HEK293 (cell line): Measurements from ENCODE around the gene C1orf35.
A peak's percentile ranks its signal among the peaks of the same experiment; 100 is the strongest.

Source experiments
- CTCF ChIA-PET: fragments of 350-600 bp; formaldehyde crosslinking; extraction: SDS; loops from one replicate; lab custom pipeline; 2021; ENCODE audit warnings: antibody characterized with exemption; lab: Yijun Ruan, JAX
- POLR2A ChIA-PET: fragments of 300-600 bp; formaldehyde crosslinking; extraction: SDS; loops from one replicate; lab custom pipeline; 2020; ENCODE audit warnings: antibody characterized with exemption, inconsistent platforms; lab: Yijun Ruan, JAX
- H3K27ac ChIP-seq: fragments of 200-500 bp; sonication (Bioruptor generic); 2 replicates; pipeline ENCODE4 v1.5.1; 2014; ENCODE audit warnings: low read depth, low read length, control low read depth, inconsistent platforms; ENCODE audit errors: extremely low read depth
- H3K36me3 ChIP-seq, 2 experiments: fragments of 200-500 bp in 1 of 2; sonication (Bioruptor generic) in 1 of 2; 1 replicate in 1 of 2; 2 replicates in 1 of 2; pipeline ENCODE4 v1.5.1; 2014 to 2017; ENCODE audit warnings: inconsistent platforms in 2 of 2, low read length in 2 of 2; ENCODE audit not compliant: control insufficient read depth in 2 of 2, insufficient read depth in 1 of 2
- H3K4me1 ChIP-seq: fragments of 200-500 bp; sonication (Bioruptor generic); 2 replicates; pipeline ENCODE4 v1.5.1; 2014; ENCODE audit warnings: mild to moderate bottlenecking, low read length, inconsistent platforms; ENCODE audit not compliant: control insufficient read depth, insufficient read depth
- H3K4me3 ChIP-seq: 2 replicates; pipeline ENCODE4 v1.5.1; 2011; ENCODE audit warnings: low read depth, mild to moderate bottlenecking, control low read depth, low read length, moderate library complexity
- H3K9me3 ChIP-seq: fragments of 200-500 bp; sonication (Bioruptor generic); 2 replicates; pipeline ENCODE4 v1.5.1; 2014; ENCODE audit warnings: low read depth, low read length, inconsistent platforms; ENCODE audit not compliant: control insufficient read depth, insufficient read depth
- AEBP2 ChIP-seq: fragments of 450-650 bp; formaldehyde crosslinking; IDR thresholded peaks from 2 replicates; pipeline ENCODE4 v1.5.1; 2016; ENCODE audit warnings: missing biosample characterization, missing genetic modification characterization, borderline replicate concordance
- EGR2 ChIP-seq: fragments of 450-650 bp; formaldehyde crosslinking; IDR thresholded peaks from 2 replicates; pipeline ENCODE4 v1.5.1; 2016; ENCODE audit warnings: low read depth, missing biosample characterization, missing genetic modification characterization
- GLIS1 ChIP-seq: fragments of 450-650 bp; formaldehyde crosslinking; IDR thresholded peaks from 2 replicates; pipeline ENCODE4 v1.5.1; 2016; ENCODE audit warnings: missing biosample characterization, missing genetic modification characterization
- GLIS2 ChIP-seq: fragments of 450-650 bp; formaldehyde crosslinking; IDR thresholded peaks from 2 replicates; pipeline ENCODE4 v1.5.1; 2016; ENCODE audit warnings: missing biosample characterization, missing genetic modification characterization
- KLF1 ChIP-seq: fragments of 450-650 bp; formaldehyde crosslinking; IDR thresholded peaks from 2 replicates; pipeline ENCODE4 v1.5.1; 2016; ENCODE audit warnings: missing biosample characterization, missing genetic modification characterization
- OVOL3 ChIP-seq: fragments of 450-650 bp; formaldehyde crosslinking; IDR thresholded peaks from 2 replicates; pipeline ENCODE4 v1.5.1; 2016; ENCODE audit warnings: missing biosample characterization, missing genetic modification characterization
- SP7 ChIP-seq: fragments of 450-650 bp; formaldehyde crosslinking; IDR thresholded peaks from 2 replicates; pipeline ENCODE4 v1.5.1; 2016; ENCODE audit warnings: missing biosample characterization, missing genetic modification characterization
- TCF7L2 ChIP-seq: IDR thresholded peaks from 2 replicates; pipeline ENCODE4 v1.6.1; 2011; ENCODE audit warnings: low read depth, mild to moderate bottlenecking, inconsistent platforms, low read length, moderate library complexity, borderline replicate concordance
- TRIM28 ChIP-seq: IDR thresholded peaks from 2 replicates; pipeline ENCODE4 v1.6.1; 2011; ENCODE audit warnings: low read length, control low read depth, borderline replicate concordance
- WT1 ChIP-seq: fragments of 450-650 bp; formaldehyde crosslinking; IDR thresholded peaks from 2 replicates; pipeline ENCODE4 v1.5.1; 2016; ENCODE audit warnings: missing biosample characterization, missing genetic modification characterization
- ZBTB20 ChIP-seq: fragments of 450-650 bp; formaldehyde crosslinking; IDR thresholded peaks from 2 replicates; pipeline ENCODE4 v1.5.1; 2016; ENCODE audit warnings: missing biosample characterization, missing genetic modification characterization
- ZBTB26 ChIP-seq: fragments of 450-650 bp; formaldehyde crosslinking; optimal IDR thresholded peaks from 2 replicates; pipeline ENCODE3; 2016; ENCODE audit warnings: missing biosample characterization, mild to moderate bottlenecking, missing genetic modification characterization
- ZBTB44 ChIP-seq: fragments of 450-650 bp; IDR thresholded peaks from 2 replicates; pipeline ENCODE4 v1.5.1; 2018; ENCODE audit warnings: missing biosample characterization, mild to moderate bottlenecking, missing genetic modification characterization
- ZEB2 ChIP-seq: fragments of 450-650 bp; formaldehyde crosslinking; IDR thresholded peaks from 2 replicates; pipeline ENCODE4 v1.5.1; 2016; ENCODE audit warnings: missing biosample characterization, missing genetic modification characterization
- ZIC2 ChIP-seq: fragments of 450-650 bp; formaldehyde crosslinking; IDR thresholded peaks from 2 replicates; pipeline ENCODE4 v1.5.1; 2016; ENCODE audit warnings: missing biosample characterization, missing genetic modification characterization
- ZNF114 ChIP-seq: fragments of 450-650 bp; formaldehyde crosslinking; IDR thresholded peaks from 2 replicates; pipeline ENCODE4 v1.5.0; 2017; ENCODE audit warnings: missing biosample characterization, missing genetic modification characterization
- ZNF18 ChIP-seq: fragments of 450-650 bp; formaldehyde crosslinking; IDR thresholded peaks from 2 replicates; pipeline ENCODE4 v1.5.1; 2016; ENCODE audit warnings: missing biosample characterization, missing genetic modification characterization
- ZNF2 ChIP-seq: fragments of 450-650 bp; formaldehyde crosslinking; IDR thresholded peaks from 2 replicates; pipeline ENCODE4 v1.5.1; 2016; ENCODE audit warnings: missing biosample characterization, missing genetic modification characterization
- ZNF23 ChIP-seq: fragments of 450-650 bp; formaldehyde crosslinking; IDR thresholded peaks from 2 replicates; pipeline ENCODE4 v1.5.1; 2016; ENCODE audit warnings: missing biosample characterization, missing genetic modification characterization, borderline replicate concordance
- ZNF335 ChIP-seq: fragments of 450-650 bp; formaldehyde crosslinking; conservative IDR thresholded peaks from 2 replicates; pipeline ENCODE4 v1.5.1; 2016; ENCODE audit warnings: missing biosample characterization, missing genetic modification characterization
- ZNF366 ChIP-seq: fragments of 450-650 bp; formaldehyde crosslinking; conservative IDR thresholded peaks from 2 replicates; pipeline ENCODE4 v1.5.1; 2016; ENCODE audit warnings: missing biosample characterization, missing genetic modification characterization
- ZNF416 ChIP-seq: fragments of 450-650 bp; formaldehyde crosslinking; IDR thresholded peaks from 2 replicates; pipeline ENCODE4 v1.5.1; 2016; ENCODE audit warnings: missing biosample characterization, missing genetic modification characterization
- ZNF423 ChIP-seq: fragments of 450-650 bp; formaldehyde crosslinking; IDR thresholded peaks from 2 replicates; pipeline ENCODE4 v1.5.1; 2016; ENCODE audit warnings: missing biosample characterization, missing genetic modification characterization
- ZNF426 ChIP-seq: fragments of 450-650 bp; formaldehyde crosslinking; IDR thresholded peaks from 2 replicates; pipeline ENCODE4 v1.5.1; 2017; ENCODE audit warnings: missing biosample characterization, missing genetic modification characterization, mild to moderate bottlenecking, inconsistent platforms, moderate library complexity
- ZNF654 ChIP-seq: fragments of 450-650 bp; formaldehyde crosslinking; IDR thresholded peaks from 2 replicates; pipeline ENCODE4 v1.5.1; 2016; ENCODE audit warnings: low read depth, missing biosample characterization, missing genetic modification characterization
- ZNF776 ChIP-seq: fragments of 450-650 bp; formaldehyde crosslinking; IDR thresholded peaks from 2 replicates; pipeline ENCODE4 v1.5.0; 2017; ENCODE audit warnings: missing biosample characterization, missing genetic modification characterization, borderline replicate concordance
- ZNF785 ChIP-seq: fragments of 450-650 bp; formaldehyde crosslinking; IDR thresholded peaks from 2 replicates; pipeline ENCODE4 v1.5.1; 2016; ENCODE audit warnings: missing biosample characterization, missing genetic modification characterization
- ZSCAN16 ChIP-seq: fragments of 450-650 bp; formaldehyde crosslinking; IDR thresholded peaks from 2 replicates; pipeline ENCODE4 v1.5.1; 2016; ENCODE audit warnings: missing biosample characterization, missing genetic modification characterization

C1orf35 gene

GRCh38 chr1:228152097-228152917 is 49.2 kb upstream of the C1orf35 start:
- peaks cover 0 to 17% of the 10 kb centered on the region in 2 experiments; a peak in 1 of 3 replicates for H3K36me3 ChIP-seq
- TF ChIP-seq ZSCAN16 (tag by site-specific recombination) (no peak), GLIS2 (tag by site-specific recombination) (peak; percentile 64), KLF1 (peak; percentile 53), ZNF114 (tag by site-specific recombination) (no peak), TCF7L2 (no peak), GLIS1 (tag by site-specific recombination) (peak; percentile 30), SP7 (tag by site-specific recombination) (no peak), ZIC2 (tag by site-specific recombination) (peak; percentile 58), ZBTB20 (tag by site-specific recombination) (peak; percentile 30; the same call in 1 of the 2 replicates), WT1 (tag by site-specific recombination) (no peak), ZNF654 (tag by site-specific recombination) (no peak), ZNF776 (tag by site-specific recombination) (no peak), ZNF785 (tag by site-specific recombination) (no peak), ZNF23 (tag by site-specific recombination) (no peak), ZNF423 (tag by site-specific recombination) (no peak)
- TF ChIP-seq, all 188 proteins: peak for 5
- ChIA-PET CTCF (interaction anchor here (0.6 to 2.7 kb wide), 5 partner anchors 13 to 153 kb away, joined by 3 to 14 read pairs (median 10); partner anchors contain the start of gene IBA57), POLR2A (interaction anchor here (1.8 to 9.6 kb wide), 2 partner anchors 12 kb away, joined by 8 to 82 read pairs; partner anchors contain the start of genes GUK1 and IBA57)
- H3K27ac ChIP-seq = no peak overlapping the region
- no peaks in the 10 kb centered on the region for H3K9me3 ChIP-seq
- peaks cover 3% of the 10 kb centered on the region; the same call in 1 of the 2 replicates for H3K4me1 ChIP-seq
- H3K4me3 ChIP-seq = no peak overlapping the region

GRCh38 chr1:228151180-228151925 is 48.2 kb upstream of the C1orf35 start:
- H3K9me3 ChIP-seq = no peaks in the 10 kb centered on the region
- POLR2A ChIA-PET = interaction anchor here (1.8 to 9.6 kb wide), 2 partner anchors 11 to 13 kb away, joined by 8 to 82 read pairs; partner anchors contain the start of genes GUK1 and IBA57
- peaks cover 0 to 27% of the 10 kb centered on the region in 2 experiments; a peak in 1 of 3 replicates for H3K36me3 ChIP-seq
- H3K27ac ChIP-seq = no peak overlapping the region
- peaks cover 3% of the 10 kb centered on the region; the same call in 1 of the 2 replicates for H3K4me1 ChIP-seq
- CTCF ChIA-PET = interaction anchor here (1.2 to 2.7 kb wide), 3 partner anchors 14 to 152 kb away, joined by 3 to 14 read pairs (median 10); partner anchors contain the start of gene IBA57
- H3K4me3 ChIP-seq = no peak overlapping the region
- TF ChIP-seq ZNF335 (tag by site-specific recombination) (no peak), ZBTB26 (tag by site-specific recombination) (peak; percentile 42), GLIS1 (tag by site-specific recombination) (peak; percentile 37), ZEB2 (no peak), ZBTB44 (no peak), OVOL3 (tag by site-specific recombination) (no peak), ZNF2 (tag by site-specific recombination) (no peak), AEBP2 (tag by site-specific recombination) (no peak), GLIS2 (tag by site-specific recombination) (peak; percentile 49; the same call in 1 of the 2 replicates), TRIM28 (no peak), ZNF426 (tag by site-specific recombination) (no peak), ZNF18 (no peak), EGR2 (tag by site-specific recombination) (peak; percentile 26; the same call in 1 of the 2 replicates), ZNF416 (no peak), ZNF366 (no peak)
